Calu3 (cell line): ENCODE measurements around the gene GPX7. TPM values are rescaled to one million over a fixed set of nuclear protein-coding genes. Genes with fewer than 3 reads are reported as not detected.

Experiments used
- BruUV-seq: library from RNA; stranded (reverse); fragments of 400-500 nt; replicated peaks from 2 replicates; lab custom pipeline; 2021; lab: Mats Ljungman, UMichigan
- CTCF ChIA-PET: fragments of 300-600 bp; sonication (Branson Sonifier 250); formaldehyde crosslinking; loops from one replicate; lab custom pipeline; 2022; ENCODE audit warnings: antibody characterized with exemption; lab: Charles Lee
- DNase-seq: peaks from one replicate; pipeline ENCODE4 v3.0.0; 2022
- H3K27ac Mint-ChIP-seq: one replicate; pipeline ENCODE4 v1.8.0; 2022; ENCODE audit warnings: mixed read lengths; ENCODE audit not compliant: unreplicated experiment
- H3K27me3 Mint-ChIP-seq: one replicate; pipeline ENCODE4 v1.8.0; 2022; ENCODE audit warnings: mixed read lengths; ENCODE audit not compliant: unreplicated experiment
- H3K36me3 Mint-ChIP-seq: one replicate; pipeline ENCODE4 v1.8.0; 2022; ENCODE audit warnings: mild to moderate bottlenecking, moderate library complexity, mixed read lengths; ENCODE audit not compliant: insufficient read depth, unreplicated experiment
- H3K4me1 Mint-ChIP-seq: one replicate; pipeline ENCODE4 v1.8.0; 2022; ENCODE audit warnings: mild to moderate bottlenecking, low read depth, mixed read lengths; ENCODE audit not compliant: unreplicated experiment
- H3K4me3 Mint-ChIP-seq: one replicate; pipeline ENCODE4 v1.8.0; 2022; ENCODE audit warnings: mild to moderate bottlenecking, low read depth, moderate library complexity, mixed read lengths; ENCODE audit not compliant: unreplicated experiment
- H3K9me3 Mint-ChIP-seq: one replicate; pipeline ENCODE4 v1.8.0; 2022; ENCODE audit warnings: low read depth, mixed read lengths; ENCODE audit not compliant: unreplicated experiment
- CTCF ChIP-seq: fragments of 200-600 bp; IDR thresholded peaks from one replicate; pipeline ENCODE4 v1.8.0; 2022; ENCODE audit warnings: antibody characterized with exemption; ENCODE audit not compliant: unreplicated experiment
- intact Hi-C: fragments of 100-400 bp; cut with micrococcal nuclease; formaldehyde crosslinking; loops from one replicate; pipeline ENCODE4 v1.10.0; 2022; ENCODE audit not compliant: unreplicated experiment
- total RNA-seq: library from RNA; stranded (reverse); gene quantifications from 2 replicates; pipeline ENCODE4 v1.2.3, GENCODE V29; 2022

Gene GPX7
- total RNA-seq, 1 experiment from 2014 or later, result not detected

- CTCF ChIA-PET, result interaction anchor here (0.6 kb wide), 1 partner anchor 145 kb away, joined by 3 read pairs; no protein-coding TSS in a partner anchor
- no peak for DNase-seq
- TSS peak; percentile 71 for BruUV-seq
- Mint-ChIP-seq H3K36me3 (no peaks in the 10 kb centered on the region), H3K9me3 (no peaks in the 10 kb centered on the region), H3K27ac (no peak overlapping the region), H3K4me1 (peaks cover 19% of the 10 kb centered on the region), H3K27me3 (no peaks in the 10 kb centered on the region), H3K4me3 (no peak overlapping the region)
- no peak for TF ChIP-seq CTCF
- intact Hi-C loops, result loop anchor here (5.0 kb wide), 1 partner anchor 133 kb away; no protein-coding TSS in a partner anchor
Observed at GRCh38 chr1:52554267-52554640, 47.9 kb upstream of the GPX7 start.

- H3K4me3 Mint-ChIP-seq, result no peak overlapping the region
- intact Hi-C loops, result loop anchor here (5.0 kb wide), 1 partner anchor 133 kb away; no protein-coding TSS in a partner anchor
- H3K36me3 Mint-ChIP-seq, result no peaks in the 10 kb centered on the region
- peaks cover 14% of the 10 kb centered on the region for H3K4me1 Mint-ChIP-seq
- H3K27ac Mint-ChIP-seq, result no peak overlapping the region
- no peaks in the 10 kb centered on the region for H3K27me3 Mint-ChIP-seq
- no peak for DNase-seq
- no peak for TF ChIP-seq CTCF
- H3K9me3 Mint-ChIP-seq, result no peaks in the 10 kb centered on the region
- no TSS peak for BruUV-seq
- CTCF ChIA-PET, result no interaction called here
Observed at GRCh38 chr1:52554756-52555155, 47.4 kb upstream of the GPX7 start.

GRCh38 chr1:52556641-52557360 is 45.4 kb upstream of the GPX7 start:
- TF ChIP-seq CTCF, result no peak
- no peak overlapping the region for H3K27ac Mint-ChIP-seq
- no peaks in the 10 kb centered on the region for H3K36me3 Mint-ChIP-seq
- no peaks in the 10 kb centered on the region for H3K27me3 Mint-ChIP-seq
- H3K4me1 Mint-ChIP-seq, result peaks cover 14% of the 10 kb centered on the region
- H3K4me3 Mint-ChIP-seq, result no peak overlapping the region
- H3K9me3 Mint-ChIP-seq, result no peaks in the 10 kb centered on the region
- no peak for DNase-seq
- no TSS peak for BruUV-seq
- intact Hi-C loops, result no loop called here
- CTCF ChIA-PET, result interaction anchor here (0.6 kb wide), 3 partner anchors 21 to 93 kb away, joined by 3 to 6 read pairs (median 5); no protein-coding TSS in a partner anchor

GRCh38 chr1:52558941-52559340 is 43.2 kb upstream of the GPX7 start:
- Mint-ChIP-seq H3K27me3 (no peaks in the 10 kb centered on the region), H3K4me3 (no peak overlapping the region), H3K36me3 (no peaks in the 10 kb centered on the region), H3K27ac (no peak overlapping the region), H3K4me1 (peaks cover 14% of the 10 kb centered on the region), H3K9me3 (no peaks in the 10 kb centered on the region)
- CTCF ChIA-PET, result no interaction called here
- DNase-seq, result no peak
- TF ChIP-seq CTCF, result no peak
- BruUV-seq, result no TSS peak
- intact Hi-C loops, result no loop called here
